Measurements from ENCODE around the gene TRAF3IP3.
A peak's percentile ranks its signal among the peaks of the same experiment; 100 is the strongest.

Gene TRAF3IP3

GRCh38 chr1:209774592-209774991 is 18.7 kb downstream of the TRAF3IP3 start:
- Histone ChIP-seq H3K36me3 (replicated peaks) (no peaks in the 10 kb centered on the region), H3K27ac (no peak overlapping the region), H3K4me3 (ENCODE audit: low read depth, low read length) (no peak overlapping the region), H3K27me3 (replicated peaks) (no peaks in the 10 kb centered on the region)
- in situ Hi-C loops (cut with HindIII; ENCODE audit: low pct_ligation_motif_present, low sequenced_read_pairs) = no loop called here
- TF ChIP-seq CTCF (IDR thresholded peaks at IDR 0.05; ENCODE audit: low read depth, low read length, missing control alignments) = no peak
- DNase-seq = no peak

- H3K27me3 ChIP-seq (replicated peaks) = no peaks in the 10 kb centered on the region
- no peak for DNase-seq
- no peak overlapping the region for H3K27ac ChIP-seq
- no peak for TF ChIP-seq CTCF (IDR thresholded peaks at IDR 0.05; ENCODE audit: low read depth, low read length, missing control alignments)
- no peaks in the 10 kb centered on the region for H3K36me3 ChIP-seq (replicated peaks)
- in situ Hi-C loops (cut with HindIII; ENCODE audit: low pct_ligation_motif_present, low sequenced_read_pairs) = no loop called here
- H3K4me3 ChIP-seq (ENCODE audit: low read depth, low read length) = no peak overlapping the region
Observed at GRCh38 chr1:209775678-209776077, 19.8 kb downstream of the TRAF3IP3 start.

- in situ Hi-C loops (cut with HindIII; ENCODE audit: low pct_ligation_motif_present, low sequenced_read_pairs) = no loop called here
Observed at GRCh38 chr1:209777587-209777986, 21.7 kb downstream of the TRAF3IP3 start.

GRCh38 chr1:209778102-209778501 is 22.2 kb downstream of the TRAF3IP3 start:
- TF ChIP-seq CTCF (IDR thresholded peaks at IDR 0.05; ENCODE audit: low read depth, low read length, missing control alignments) = no peak
- no peak overlapping the region for H3K4me3 ChIP-seq (ENCODE audit: low read depth, low read length)
- no peak for DNase-seq
- in situ Hi-C loops (cut with HindIII; ENCODE audit: low pct_ligation_motif_present, low sequenced_read_pairs) = no loop called here
- no peak overlapping the region for H3K27ac ChIP-seq
- H3K36me3 ChIP-seq (replicated peaks) = no peaks in the 10 kb centered on the region
- no peaks in the 10 kb centered on the region for H3K27me3 ChIP-seq (replicated peaks)

More at GRCh38 chr1:209777587-209777986, 21.7 kb downstream of the TRAF3IP3 start:
- Histone ChIP-seq H3K36me3 (replicated peaks) (no peaks in the 10 kb centered on the region), H3K4me3 (ENCODE audit: low read depth, low read length) (no peak overlapping the region), H3K27ac (no peak overlapping the region), H3K27me3 (replicated peaks) (no peaks in the 10 kb centered on the region)
- TF ChIP-seq CTCF (IDR thresholded peaks at IDR 0.05; ENCODE audit: low read depth, low read length, missing control alignments) = no peak
- no peak for DNase-seq

GRCh38 chr1:209780268-209780667 is 24.4 kb downstream of the TRAF3IP3 start:
- H3K27ac ChIP-seq = no peak overlapping the region
- DNase-seq = no peak
- no peak for TF ChIP-seq CTCF (IDR thresholded peaks at IDR 0.05; ENCODE audit: low read depth, low read length, missing control alignments)
- no peaks in the 10 kb centered on the region for H3K27me3 ChIP-seq (replicated peaks)
- no peak overlapping the region for H3K4me3 ChIP-seq (ENCODE audit: low read depth, low read length)
- H3K36me3 ChIP-seq (replicated peaks) = no peaks in the 10 kb centered on the region
- in situ Hi-C loops (cut with HindIII; ENCODE audit: low pct_ligation_motif_present, low sequenced_read_pairs) = no loop called here

GRCh38 chr1:209783386-209783785 is 27.5 kb downstream of the TRAF3IP3 start:
- no peaks in the 10 kb centered on the region for H3K27me3 ChIP-seq (replicated peaks)
- no peak for DNase-seq
- peak overlapping the region; percentile 80 for H3K4me3 ChIP-seq (ENCODE audit: low read depth, low read length)
- no peak overlapping the region for H3K27ac ChIP-seq
- TF ChIP-seq CTCF (IDR thresholded peaks at IDR 0.05; ENCODE audit: low read depth, low read length, missing control alignments) = no peak
- H3K36me3 ChIP-seq (replicated peaks) = no peaks in the 10 kb centered on the region
- in situ Hi-C loops (cut with HindIII; ENCODE audit: low pct_ligation_motif_present, low sequenced_read_pairs) = no loop called here

All from brain microvascular endothelial cell (primary cell).